ENCODE data around the gene BCAT1.
"Not testable (repeated sequence)": the region's sequence is repeated elsewhere in the genome, so short reads cannot be mapped to it uniquely, and the experiment has no call there.

BCAT1 gene

GRCh38 chr12:24821691-24822090 lies 127.2 kb downstream of the BCAT1 start:
- Histone ChIP-seq H3K36me3 (ENCODE audit: insufficient read depth, low read depth, low read length) (peaks cover 99% of the 10 kb centered on the region), H3K9ac (ENCODE audit: low read depth, low read length) (no peak overlapping the region), H3K9me3 (ENCODE audit: insufficient read depth, low read depth, low read length) (no peaks in the 10 kb centered on the region), H3K4me1 (ENCODE audit: insufficient read depth, low read length) (no peaks in the 10 kb centered on the region), H3K27ac (ENCODE audit: low read length) (no peak overlapping the region), H3K4me3 (ENCODE audit: low read length) (no peak overlapping the region), H3K27me3 (ENCODE audit: insufficient read depth, low read length) (no peaks in the 10 kb centered on the region)

DNA sequence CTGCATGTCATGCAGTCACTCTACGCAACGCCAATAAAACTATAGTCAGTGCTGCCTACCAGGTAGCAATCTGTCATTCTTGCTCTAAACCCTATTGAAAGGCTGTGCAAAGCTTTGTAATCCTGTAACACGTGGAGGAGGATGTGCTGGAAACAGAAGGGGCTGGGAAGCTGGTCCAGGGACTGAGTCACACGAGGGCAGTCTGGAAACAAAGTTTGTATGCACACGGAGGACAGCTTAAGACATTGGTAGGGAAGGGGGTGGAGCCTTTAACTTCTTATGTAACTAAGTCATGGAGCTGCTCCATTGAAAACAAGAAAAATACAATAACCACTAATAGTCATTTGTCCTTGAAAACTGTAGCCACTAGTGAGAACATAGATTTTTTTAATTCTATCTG lies 128.0 kb downstream of the BCAT1 start:
- H3K36me3 ChIP-seq (ENCODE audit: insufficient read depth, low read depth, low read length): peaks cover 99% of the 10 kb centered on the region
- no peak overlapping the region for H3K4me3 ChIP-seq (ENCODE audit: low read length)
- H3K9me3 ChIP-seq (ENCODE audit: insufficient read depth, low read depth, low read length): no peaks in the 10 kb centered on the region
- no peaks in the 10 kb centered on the region for H3K27me3 ChIP-seq (ENCODE audit: insufficient read depth, low read length)
- no peak overlapping the region for H3K27ac ChIP-seq (ENCODE audit: low read length)
- H3K9ac ChIP-seq (ENCODE audit: low read depth, low read length): no peak overlapping the region
- no peaks in the 10 kb centered on the region for H3K4me1 ChIP-seq (ENCODE audit: insufficient read depth, low read length)

GRCh38 chr12:24818351-24818750 lies 130.6 kb downstream of the BCAT1 start:
- Histone ChIP-seq H3K36me3 (ENCODE audit: insufficient read depth, low read depth, low read length) (peaks cover 99% of the 10 kb centered on the region), H3K4me3 (ENCODE audit: low read length) (no peak overlapping the region), H3K9me3 (ENCODE audit: insufficient read depth, low read depth, low read length) (no peaks in the 10 kb centered on the region), H3K27me3 (ENCODE audit: insufficient read depth, low read length) (no peaks in the 10 kb centered on the region), H3K9ac (ENCODE audit: low read depth, low read length) (no peak overlapping the region), H3K27ac (ENCODE audit: low read length) (no peak overlapping the region), H3K4me1 (ENCODE audit: insufficient read depth, low read length) (no peaks in the 10 kb centered on the region)

GRCh38 chr12:24815114-24815423 lies 133.8 kb downstream of the BCAT1 start:
- H3K9ac ChIP-seq (ENCODE audit: low read depth, low read length): no peak overlapping the region
- no peaks in the 10 kb centered on the region for H3K9me3 ChIP-seq (ENCODE audit: insufficient read depth, low read depth, low read length)
- no peak overlapping the region for H3K27ac ChIP-seq (ENCODE audit: low read length)
- H3K27me3 ChIP-seq (ENCODE audit: insufficient read depth, low read length): no peaks in the 10 kb centered on the region
- H3K4me1 ChIP-seq (ENCODE audit: insufficient read depth, low read length): no peaks in the 10 kb centered on the region
- no peak overlapping the region for H3K4me3 ChIP-seq (ENCODE audit: low read length)
- H3K36me3 ChIP-seq (ENCODE audit: insufficient read depth, low read depth, low read length): peaks cover 72% of the 10 kb centered on the region

- H3K9ac ChIP-seq (ENCODE audit: low read depth, low read length): no peak overlapping the region
- H3K36me3 ChIP-seq (ENCODE audit: insufficient read depth, low read depth, low read length): peaks cover 67% of the 10 kb centered on the region
- H3K9me3 ChIP-seq (ENCODE audit: insufficient read depth, low read depth, low read length): no peaks in the 10 kb centered on the region
- no peak overlapping the region for H3K4me3 ChIP-seq (ENCODE audit: low read length)
- H3K27ac ChIP-seq (ENCODE audit: low read length): no peak overlapping the region
- H3K4me1 ChIP-seq (ENCODE audit: insufficient read depth, low read length): no peaks in the 10 kb centered on the region
- H3K27me3 ChIP-seq (ENCODE audit: insufficient read depth, low read length): no peaks in the 10 kb centered on the region
These were observed 134.4 kb downstream of the BCAT1 start for GRCh38 chr12:24814379-24815113.

DNA sequence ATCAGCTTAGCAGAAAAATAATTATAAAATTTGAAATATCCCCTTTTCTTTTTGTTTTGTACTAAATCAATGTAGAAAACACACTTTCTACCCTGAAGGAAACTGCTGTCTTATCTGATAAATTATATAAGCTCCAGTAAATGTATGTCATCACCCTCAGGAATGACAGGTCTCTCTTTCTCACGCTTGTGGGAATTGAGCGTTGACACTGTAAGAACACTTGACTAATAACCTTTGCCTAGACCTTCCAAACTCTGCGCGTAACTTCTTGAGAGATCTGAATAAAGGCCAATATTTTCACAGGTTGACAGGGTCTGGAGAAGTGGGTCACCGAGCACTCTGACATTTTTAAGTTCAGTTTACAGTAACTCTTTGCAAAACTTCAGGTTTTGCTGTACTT lies 138.5 kb downstream of the BCAT1 start:
- Histone ChIP-seq H3K36me3 (ENCODE audit: insufficient read depth, low read depth, low read length) (peaks cover 27% of the 10 kb centered on the region), H3K4me3 (ENCODE audit: low read length) (no peak overlapping the region), H3K4me1 (ENCODE audit: insufficient read depth, low read length) (no peaks in the 10 kb centered on the region), H3K27ac (ENCODE audit: low read length) (no peak overlapping the region), H3K27me3 (ENCODE audit: insufficient read depth, low read length) (no peaks in the 10 kb centered on the region), H3K9me3 (ENCODE audit: insufficient read depth, low read depth, low read length) (no peaks in the 10 kb centered on the region), H3K9ac (ENCODE audit: low read depth, low read length) (no peak overlapping the region)

DNA sequence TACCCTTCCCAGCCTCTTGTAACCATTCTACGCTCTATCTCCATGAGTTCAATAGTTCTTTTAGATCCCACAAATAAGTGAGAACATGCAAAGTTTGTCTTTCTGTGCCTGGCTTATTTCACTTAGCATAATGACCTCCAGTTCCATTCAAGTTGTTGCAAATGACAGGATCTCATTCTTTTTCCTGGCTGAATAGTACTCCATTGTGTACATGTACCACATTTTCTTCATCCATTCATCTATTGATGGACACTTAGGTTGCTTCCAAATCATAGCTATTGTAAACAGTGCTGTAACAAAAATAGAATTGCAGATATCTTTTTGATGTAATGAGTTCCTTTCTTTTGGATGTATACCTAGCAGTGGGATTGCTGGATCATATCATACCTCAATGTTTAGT lies 139.6 kb downstream of the BCAT1 start:
- H3K9ac ChIP-seq (ENCODE audit: low read depth, low read length); H3K4me3 ChIP-seq (ENCODE audit: low read length); H3K9me3 ChIP-seq (ENCODE audit: insufficient read depth, low read depth, low read length); H3K27ac ChIP-seq (ENCODE audit: low read length); H3K27me3 ChIP-seq (ENCODE audit: insufficient read depth, low read length); H3K4me1 ChIP-seq (ENCODE audit: insufficient read depth, low read length): not testable (repeated sequence)
- H3K36me3 ChIP-seq (ENCODE audit: insufficient read depth, low read depth, low read length): peaks cover 16% of the 10 kb centered on the region; the same call in 1 of the 2 replicates

GRCh38 chr12:24808651-24809050 lies 140.2 kb downstream of the BCAT1 start:
- H3K9ac ChIP-seq (ENCODE audit: low read depth, low read length): no peak overlapping the region

DNA sequence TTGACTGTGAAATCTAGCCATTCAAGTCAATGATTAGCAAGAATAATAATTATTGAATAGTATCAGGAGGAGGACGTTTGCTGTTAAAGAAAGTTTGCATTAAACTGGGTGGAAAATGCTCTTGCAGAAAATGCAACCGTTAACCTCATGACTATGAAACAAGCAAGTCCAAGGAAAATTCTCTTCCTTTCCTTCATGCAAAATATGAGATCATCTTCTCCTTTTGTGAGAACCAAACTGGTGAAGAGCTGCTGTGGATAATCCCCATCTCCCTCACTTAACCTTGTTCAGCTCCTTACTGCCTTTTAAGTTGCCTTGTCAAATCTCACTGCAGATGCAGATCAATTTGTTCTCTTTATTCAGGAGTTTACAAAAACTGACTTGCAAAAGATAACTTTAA lies 142.5 kb downstream of the BCAT1 start:
- Histone ChIP-seq H3K4me3 (ENCODE audit: low read length) (no peak overlapping the region), H3K9ac (ENCODE audit: low read depth, low read length) (no peak overlapping the region), H3K36me3 (ENCODE audit: insufficient read depth, low read depth, low read length) (no peaks in the 10 kb centered on the region), H3K27ac (ENCODE audit: low read length) (no peak overlapping the region), H3K9me3 (ENCODE audit: insufficient read depth, low read depth, low read length) (peaks cover 8% of the 10 kb centered on the region), H3K4me1 (ENCODE audit: insufficient read depth, low read length) (no peaks in the 10 kb centered on the region), H3K27me3 (ENCODE audit: insufficient read depth, low read length) (no peaks in the 10 kb centered on the region)

More at GRCh38 chr12:24808651-24809050, 140.2 kb downstream of the BCAT1 start:
- Histone ChIP-seq H3K9me3 (ENCODE audit: insufficient read depth, low read depth, low read length) (peaks cover 2% of the 10 kb centered on the region), H3K27ac (ENCODE audit: low read length) (no peak overlapping the region), H3K27me3 (ENCODE audit: insufficient read depth, low read length) (no peaks in the 10 kb centered on the region), H3K36me3 (ENCODE audit: insufficient read depth, low read depth, low read length) (peaks cover 9% of the 10 kb centered on the region; the same call in 1 of the 2 replicates), H3K4me1 (ENCODE audit: insufficient read depth, low read length) (no peaks in the 10 kb centered on the region), H3K4me3 (ENCODE audit: low read length) (no peak overlapping the region)

GRCh38 chr12:24803430-24804245 lies 145.3 kb downstream of the BCAT1 start:
- Histone ChIP-seq H3K27me3 (ENCODE audit: insufficient read depth, low read length) (no peaks in the 10 kb centered on the region), H3K4me1 (ENCODE audit: insufficient read depth, low read length) (no peaks in the 10 kb centered on the region), H3K9ac (ENCODE audit: low read depth, low read length) (no peak overlapping the region), H3K27ac (ENCODE audit: low read length) (no peak overlapping the region), H3K36me3 (ENCODE audit: insufficient read depth, low read depth, low read length) (no peaks in the 10 kb centered on the region), H3K4me3 (ENCODE audit: low read length) (no peak overlapping the region), H3K9me3 (ENCODE audit: insufficient read depth, low read depth, low read length) (peaks cover 8% of the 10 kb centered on the region)

GRCh38 chr12:24798335-24798734 lies 150.6 kb downstream of the BCAT1 start:
- no peak overlapping the region for H3K4me3 ChIP-seq (ENCODE audit: low read length)
- no peaks in the 10 kb centered on the region for H3K4me1 ChIP-seq (ENCODE audit: insufficient read depth, low read length)
- H3K27me3 ChIP-seq (ENCODE audit: insufficient read depth, low read length): no peaks in the 10 kb centered on the region
- H3K9me3 ChIP-seq (ENCODE audit: insufficient read depth, low read depth, low read length): peaks cover 2% of the 10 kb centered on the region; the same call in 1 of the 2 replicates
- no peak overlapping the region for H3K27ac ChIP-seq (ENCODE audit: low read length)
- no peak overlapping the region for H3K9ac ChIP-seq (ENCODE audit: low read depth, low read length)
- no peaks in the 10 kb centered on the region for H3K36me3 ChIP-seq (ENCODE audit: insufficient read depth, low read depth, low read length)

- Histone ChIP-seq H3K4me1 (ENCODE audit: insufficient read depth, low read length) (no peaks in the 10 kb centered on the region), H3K9ac (ENCODE audit: low read depth, low read length) (no peak overlapping the region), H3K9me3 (ENCODE audit: insufficient read depth, low read depth, low read length) (no peaks in the 10 kb centered on the region; the same call in 1 of the 2 replicates), H3K4me3 (ENCODE audit: low read length) (no peak overlapping the region), H3K27ac (ENCODE audit: low read length) (no peak overlapping the region), H3K27me3 (ENCODE audit: insufficient read depth, low read length) (no peaks in the 10 kb centered on the region), H3K36me3 (ENCODE audit: insufficient read depth, low read depth, low read length) (no peaks in the 10 kb centered on the region)
These were observed 151.0 kb downstream of the BCAT1 start for GRCh38 chr12:24797901-24798300.
